ENCODE measurements around the gene KRT84. TPM values are rescaled to one million over a fixed set of nuclear protein-coding genes. Genes with fewer than 3 reads are reported as not detected.

Gene KRT84
- total RNA-seq, 1 experiment from 2014 or later, result 0.15 TPM

GRCh38 chr12:52338241-52338960, 47.1 kb downstream of the KRT84 start:
- H3K9me3 ChIP-seq (ENCODE audit: low read length), result no peaks in the 10 kb centered on the region
- H3K9me2 ChIP-seq (replicated peaks; ENCODE audit: low read length), result no peaks in the 10 kb centered on the region
- no peak for TF ChIP-seq EZH2phosphoT487 (IDR thresholded peaks at IDR 0.05; ENCODE audit: borderline replicate concordance, low read length)
- no peak for TF ChIP-seq EZH2 (IDR thresholded peaks at IDR 0.05; ENCODE audit: low read length, unreplicated experiment)
- no peak for TF ChIP-seq CTCF (conservative IDR thresholded peaks at IDR 0.05; ENCODE audit: low read depth, low read length)
- H3K9ac ChIP-seq (ENCODE audit: low read length), result no peak overlapping the region
- ChIA-PET CTCF (no interaction called here), POLR2A (ENCODE audit: unreplicated experiment) (no interaction called here)
- no peak overlapping the region for H2AFZ ChIP-seq (ENCODE audit: low read length)
- no TSS peak for BruUV-seq (replicated peaks)
- no peaks in the 10 kb centered on the region for H3K27me3 ChIP-seq (ENCODE audit: low read length)
- no peak for ATAC-seq
- H3F3A ChIP-seq (ENCODE audit: low read length, unreplicated experiment), result no peaks in the 10 kb centered on the region
- H3K79me2 ChIP-seq (ENCODE audit: low read length), result no peaks in the 10 kb centered on the region
- no peak overlapping the region for H3K4me3 ChIP-seq (ENCODE audit: low read length)
- no peaks in the 10 kb centered on the region for H3K4me1 ChIP-seq (ENCODE audit: insufficient read depth, low read length)
- no peaks in the 10 kb centered on the region for H3K36me3 ChIP-seq (ENCODE audit: low read depth, low read length)
- H4K20me1 ChIP-seq (ENCODE audit: low read length), result no peaks in the 10 kb centered on the region
- intact Hi-C loops (cut with micrococcal nuclease), result no loop called here
- H3K27ac ChIP-seq (ENCODE audit: low read length), result no peak overlapping the region
- no peak overlapping the region for H3K4me2 ChIP-seq (ENCODE audit: low read length)
- DNase-seq, result no peak

- POLR2A ChIA-PET (ENCODE audit: unreplicated experiment), result no interaction called here
- Histone ChIP-seq H3K9me3 (ENCODE audit: low read length) (no peaks in the 10 kb centered on the region), H3K27me3 (ENCODE audit: low read length) (no peaks in the 10 kb centered on the region), H4K20me1 (ENCODE audit: low read length) (no peaks in the 10 kb centered on the region), H2AFZ (ENCODE audit: low read length) (no peak overlapping the region), H3K4me1 (ENCODE audit: insufficient read depth, low read length) (no peaks in the 10 kb centered on the region), H3K79me2 (ENCODE audit: low read length) (no peaks in the 10 kb centered on the region), H3K36me3 (ENCODE audit: low read depth, low read length) (no peaks in the 10 kb centered on the region), H3F3A (ENCODE audit: low read length, unreplicated experiment) (no peaks in the 10 kb centered on the region), H3K4me2 (ENCODE audit: low read length) (no peak overlapping the region), H3K27ac (ENCODE audit: low read length) (no peak overlapping the region), H3K9ac (ENCODE audit: low read length) (no peak overlapping the region), H3K4me3 (ENCODE audit: low read length) (no peak overlapping the region), H3K9me2 (replicated peaks; ENCODE audit: low read length) (no peaks in the 10 kb centered on the region)
- TF ChIP-seq EZH2 (IDR thresholded peaks at IDR 0.05; ENCODE audit: low read length, unreplicated experiment) (no peak), EZH2phosphoT487 (IDR thresholded peaks at IDR 0.05; ENCODE audit: borderline replicate concordance, low read length) (no peak), CTCF (conservative IDR thresholded peaks at IDR 0.05; ENCODE audit: low read depth, low read length) (no peak)
- peak; percentile 16 for DNase-seq
- BruUV-seq (replicated peaks), result no TSS peak
- CTCF ChIA-PET, result no interaction called here
- intact Hi-C loops (cut with micrococcal nuclease), result no loop called here
- ATAC-seq, result no peak
Observed at GRCh38 chr12:52337054-52337453, 48.4 kb downstream of the KRT84 start.

- Histone ChIP-seq H3K36me3 (ENCODE audit: low read depth, low read length) (no peaks in the 10 kb centered on the region), H3K4me3 (ENCODE audit: low read length) (no peak overlapping the region), H3K27me3 (ENCODE audit: low read length) (no peaks in the 10 kb centered on the region), H2AFZ (ENCODE audit: low read length) (no peak overlapping the region), H3K9ac (ENCODE audit: low read length) (no peak overlapping the region), H3K4me1 (ENCODE audit: insufficient read depth, low read length) (no peaks in the 10 kb centered on the region), H3F3A (ENCODE audit: low read length, unreplicated experiment) (no peaks in the 10 kb centered on the region), H3K4me2 (ENCODE audit: low read length) (no peak overlapping the region), H3K79me2 (ENCODE audit: low read length) (no peaks in the 10 kb centered on the region), H3K27ac (ENCODE audit: low read length) (no peak overlapping the region), H3K9me2 (replicated peaks; ENCODE audit: low read length) (no peaks in the 10 kb centered on the region), H4K20me1 (ENCODE audit: low read length) (no peaks in the 10 kb centered on the region), H3K9me3 (ENCODE audit: low read length) (no peaks in the 10 kb centered on the region)
- TF ChIP-seq CTCF (conservative IDR thresholded peaks at IDR 0.05; ENCODE audit: low read depth, low read length) (no peak), EZH2 (IDR thresholded peaks at IDR 0.05; ENCODE audit: low read length, unreplicated experiment) (no peak), EZH2phosphoT487 (IDR thresholded peaks at IDR 0.05; ENCODE audit: borderline replicate concordance, low read length) (no peak)
- ATAC-seq (no peak), DNase-seq (no peak)
- ChIA-PET POLR2A (ENCODE audit: unreplicated experiment) (no interaction called here), CTCF (no interaction called here)
- intact Hi-C loops (cut with micrococcal nuclease), result no loop called here
- no TSS peak for BruUV-seq (replicated peaks)
Observed at GRCh38 chr12:52336641-52337040, 48.8 kb downstream of the KRT84 start.

All from PC-3 (cell line).